ENCODE data around the gene TNFRSF1A. TPM values are rescaled to one million over a fixed set of nuclear protein-coding genes. Genes with fewer than 3 reads are reported as not detected.

TNFRSF1A gene
- polyA plus RNA-seq, 2 of the 4 experiments (the other 2 are of a cell fraction) = 416 to 460 TPM

DNA sequence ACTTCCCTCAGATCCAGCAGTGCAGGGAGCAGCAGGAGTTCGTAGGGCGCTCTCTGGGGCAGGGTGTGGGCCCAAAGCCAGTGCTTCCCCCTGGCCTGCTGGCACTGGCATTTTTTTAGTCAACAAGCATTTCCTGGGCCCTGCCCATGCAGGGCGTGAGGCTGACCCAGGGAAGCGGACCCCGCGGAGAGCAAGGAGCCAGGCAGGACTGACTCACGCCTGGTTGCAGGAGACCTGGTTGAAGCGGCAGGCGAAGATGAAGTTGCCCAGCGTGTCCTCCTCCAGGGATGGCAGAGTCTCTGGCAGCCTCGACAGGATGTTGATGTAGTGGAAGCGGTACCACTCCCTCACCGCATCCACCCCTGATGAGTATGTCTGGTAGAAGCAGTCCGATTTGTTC, 20.0 kb upstream of the TNFRSF1A start (continued):
- TF ChIP-seq JUNB (IDR thresholded peaks at IDR 0.05) (0 out of 2 replicates have a peak, but pooled peaks have one; percentile 19), HOXB13 (CRISPR knock-in tag; IDR thresholded peaks at IDR 0.05; ENCODE audit: low read depth) (peak; percentile 65), POLR2A (IDR thresholded peaks at IDR 0.05; ENCODE audit: low read length) (peak; percentile 27; the same call in 1 of the 2 replicates), FOXS1 (CRISPR knock-in tag; IDR thresholded peaks at IDR 0.05) (peak; percentile 85), ZNF302 (CRISPR knock-in tag; IDR thresholded peaks at IDR 0.05) (peak; percentile 80), CHD2 (IDR thresholded peaks at IDR 0.05; ENCODE audit: low read length, partially characterized antibody) (no peak), ZSCAN20 (CRISPR knock-in tag; IDR thresholded peaks at IDR 0.05) (peak; percentile 40; the same call in 1 of the 2 replicates), SMC3 (IDR thresholded peaks at IDR 0.05) (peak; percentile 34; the same call in 1 of the 3 replicates)
- TF ChIP-seq, protein P1, sequence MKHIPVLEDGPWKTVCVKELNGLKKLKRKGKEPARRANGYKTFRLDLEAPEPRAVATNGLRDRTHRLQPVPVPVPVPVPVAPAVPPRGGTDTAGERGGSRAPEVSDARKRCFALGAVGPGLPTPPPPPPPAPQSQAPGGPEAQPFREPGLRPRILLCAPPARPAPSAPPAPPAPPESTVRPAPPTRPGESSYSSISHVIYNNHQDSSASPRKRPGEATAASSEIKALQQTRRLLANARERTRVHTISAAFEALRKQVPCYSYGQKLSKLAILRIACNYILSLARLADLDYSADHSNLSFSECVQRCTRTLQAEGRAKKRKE (CRISPR knock-in tag; IDR thresholded peaks at IDR 0.05; ENCODE audit: low read depth) = peak; percentile 85; the same call in 1 of the 2 replicates
- TF ChIP-seq, protein P2, sequence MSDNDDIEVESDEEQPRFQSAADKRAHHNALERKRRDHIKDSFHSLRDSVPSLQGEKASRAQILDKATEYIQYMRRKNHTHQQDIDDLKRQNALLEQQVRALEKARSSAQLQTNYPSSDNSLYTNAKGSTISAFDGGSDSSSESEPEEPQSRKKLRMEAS (IDR thresholded peaks at IDR 0.05) = peak; percentile 92

DNA sequence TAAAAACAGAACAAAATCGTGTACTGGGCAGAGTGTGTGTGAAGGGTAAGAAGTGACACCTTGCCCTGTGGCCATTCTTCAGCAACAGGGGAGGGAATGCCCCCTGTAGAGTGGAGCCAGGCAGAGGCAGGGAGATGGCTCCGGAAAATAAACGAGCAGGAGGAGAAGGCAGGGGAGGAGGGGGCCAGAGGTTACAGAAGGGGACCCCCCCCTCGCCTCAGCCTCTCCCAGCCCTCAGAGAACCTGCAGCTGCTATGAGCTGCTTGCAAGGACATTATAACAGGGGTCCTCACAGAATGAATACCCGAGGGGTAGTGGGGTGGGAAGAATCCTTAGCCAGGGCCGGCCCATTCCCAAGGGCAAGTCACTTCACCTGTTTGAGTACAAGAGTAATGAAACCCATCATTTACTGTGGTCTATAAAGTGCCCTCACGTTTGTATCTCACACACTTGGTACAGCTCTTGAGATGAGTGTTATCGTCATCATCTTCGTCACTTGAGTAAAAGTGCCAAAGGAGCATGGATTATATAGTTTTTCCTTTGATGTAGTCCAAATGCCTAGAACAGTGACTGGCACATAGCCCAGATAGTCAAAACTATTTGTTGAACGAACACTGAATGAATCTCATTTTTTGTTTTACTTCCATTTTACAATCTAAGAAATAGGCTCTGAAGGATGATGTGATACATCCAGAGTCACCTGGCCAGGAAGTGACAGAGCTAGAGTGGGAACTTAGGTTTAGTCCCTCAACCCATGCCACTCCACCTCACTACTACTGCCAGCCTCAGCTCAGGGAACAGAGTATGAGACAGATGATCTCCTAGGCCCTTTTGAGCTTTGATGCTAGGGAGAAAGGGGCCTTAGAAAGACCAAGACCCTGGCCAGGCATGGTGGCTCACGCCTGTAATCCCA, 19.0 kb upstream of the TNFRSF1A start:
- Histone ChIP-seq H3K4me1 (peaks cover 42% of the 10 kb centered on the region), H3K4me3 (no peak overlapping the region), H3K27ac (peak overlapping the region; percentile 98), H3K4me2 (peak overlapping the region; percentile 75), H3K9me3 (no peaks in the 10 kb centered on the region)
- TF ChIP-seq EHF (CRISPR knock-in tag; IDR thresholded peaks at IDR 0.05) (0 out of 2 replicates have a peak, but pooled peaks have one; percentile 38), ESRRA (IDR thresholded peaks at IDR 0.05; ENCODE audit: borderline replicate concordance, low read length) (no peak), HOXB13 (CRISPR knock-in tag; IDR thresholded peaks at IDR 0.05; ENCODE audit: low read depth) (0 out of 2 replicates have a peak, but pooled peaks have one; percentile 35)
- ATAC-seq = no peak
- ChIA-PET CTCF (interaction anchor here (0.7 to 24.7 kb wide), 5 partner anchors 22 to 174 kb away, joined by 3 to 705 read pairs (median 5); partner anchors contain the start of genes GAPDH and TNFRSF1A), POLR2A (interaction anchor here (0.9 to 1.3 kb wide), 4 partner anchors 10 to 173 kb away, joined by 3 to 6 read pairs (median 4); partner anchors contain the start of gene GAPDH)
- no peak for DNase-seq (ENCODE audit: low read depth in 1 of 2, low spot score in 1 of 2)
- peak; percentile 23 for FAIRE-seq
- WGBS (ENCODE audit: missing lambda C conversion rate) = 74% methylated on average over 11 of the region's 11 CpGs

DNA sequence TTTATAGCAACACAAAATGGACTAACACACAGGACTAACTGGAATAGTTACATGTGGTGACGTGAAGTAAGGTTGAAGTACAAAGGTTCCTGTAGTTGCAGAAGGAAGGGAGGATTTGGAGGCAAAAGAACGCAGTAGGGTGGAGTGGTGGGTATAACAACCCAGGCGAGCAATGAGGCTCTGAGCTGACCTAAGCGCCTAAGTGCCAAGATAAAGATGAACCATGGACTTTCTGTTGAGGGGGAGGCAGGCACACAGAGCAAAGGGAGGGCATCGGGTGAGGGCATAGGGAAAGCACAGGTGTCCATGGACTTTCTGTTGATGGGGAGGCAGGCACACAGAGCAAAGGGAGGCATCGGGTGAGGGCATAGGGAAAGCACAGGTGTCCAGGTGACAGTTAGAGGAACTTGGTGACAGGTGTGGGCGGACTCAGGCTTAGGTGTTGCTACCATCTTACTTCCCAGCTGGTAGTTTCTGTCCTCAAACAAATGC, 18.2 kb upstream of the TNFRSF1A start:
- ChIA-PET POLR2A (interaction anchor here (1.3 kb wide), 1 partner anchor 24 kb away, joined by 5 read pairs; no protein-coding TSS in a partner anchor), CTCF (interaction anchor here (0.7 to 24.7 kb wide), 3 partner anchors 21 to 37 kb away, joined by 3 to 705 read pairs (median 6); partner anchors contain the start of gene TNFRSF1A)
- FAIRE-seq (no peak), ATAC-seq (no peak), DNase-seq (ENCODE audit: low read depth in 1 of 2, low spot score in 1 of 2) (no peak)
- Histone ChIP-seq H3K4me1 (peaks cover 41% of the 10 kb centered on the region), H3K4me3 (no peak overlapping the region), H3K9me3 (no peaks in the 10 kb centered on the region), H3K4me2 (peak overlapping the region; percentile 75; the same call in 2 of the 3 replicates), H3K27ac (peak overlapping the region; percentile 98; a peak in 5 of 6 replicates)
- no peak for TF ChIP-seq ZFP36 (IDR thresholded peaks at IDR 0.05; ENCODE audit: borderline replicate concordance, partially characterized antibody)
- no peak for TF ChIP-seq GATA3 (IDR thresholded peaks at IDR 0.05; ENCODE audit: borderline replicate concordance)
- TF ChIP-seq, protein P3, sequence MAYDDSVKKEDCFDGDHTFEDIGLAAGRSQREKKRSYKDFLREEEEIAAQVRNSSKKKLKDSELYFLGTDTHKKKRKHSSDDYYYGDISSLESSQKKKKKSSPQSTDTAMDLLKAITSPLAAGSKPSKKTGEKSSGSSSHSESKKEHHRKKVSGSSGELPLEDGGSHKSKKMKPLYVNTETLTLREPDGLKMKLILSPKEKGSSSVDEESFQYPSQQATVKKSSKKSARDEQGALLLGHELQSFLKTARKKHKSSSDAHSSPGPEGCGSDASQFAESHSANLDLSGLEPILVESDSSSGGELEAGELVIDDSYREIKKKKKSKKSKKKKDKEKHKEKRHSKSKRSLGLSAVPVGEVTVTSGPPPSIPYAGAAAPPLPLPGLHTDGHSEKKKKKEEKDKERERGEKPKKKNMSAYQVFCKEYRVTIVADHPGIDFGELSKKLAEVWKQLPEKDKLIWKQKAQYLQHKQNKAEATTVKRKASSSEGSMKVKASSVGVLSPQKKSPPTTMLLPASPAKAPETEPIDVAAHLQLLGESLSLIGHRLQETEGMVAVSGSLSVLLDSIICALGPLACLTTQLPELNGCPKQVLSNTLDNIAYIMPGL (CRISPR knock-in tag; IDR thresholded peaks at IDR 0.05; ENCODE audit: borderline replicate concordance) = no peak
- TF ChIP-seq BHLHE40 (IDR thresholded peaks at IDR 0.05; ENCODE audit: low read depth, low read length) = no peak
- TF ChIP-seq CBX2 (IDR thresholded peaks at IDR 0.05; ENCODE audit: borderline replicate concordance, low read depth) = no peak
- TF ChIP-seq HOXA7 (CRISPR knock-in tag; IDR thresholded peaks at IDR 0.05) = no peak
- TF ChIP-seq KDM5A (IDR thresholded peaks at IDR 0.05) = no peak
- TF ChIP-seq CEBPB (IDR thresholded peaks at IDR 0.05) = no peak
- TF ChIP-seq SMC3 (IDR thresholded peaks at IDR 0.05) = no peak
- TF ChIP-seq CBX8 (IDR thresholded peaks at IDR 0.05) = no peak
- TF ChIP-seq HDAC2 (IDR thresholded peaks at IDR 0.05) = no peak
- TF ChIP-seq, protein P4, sequence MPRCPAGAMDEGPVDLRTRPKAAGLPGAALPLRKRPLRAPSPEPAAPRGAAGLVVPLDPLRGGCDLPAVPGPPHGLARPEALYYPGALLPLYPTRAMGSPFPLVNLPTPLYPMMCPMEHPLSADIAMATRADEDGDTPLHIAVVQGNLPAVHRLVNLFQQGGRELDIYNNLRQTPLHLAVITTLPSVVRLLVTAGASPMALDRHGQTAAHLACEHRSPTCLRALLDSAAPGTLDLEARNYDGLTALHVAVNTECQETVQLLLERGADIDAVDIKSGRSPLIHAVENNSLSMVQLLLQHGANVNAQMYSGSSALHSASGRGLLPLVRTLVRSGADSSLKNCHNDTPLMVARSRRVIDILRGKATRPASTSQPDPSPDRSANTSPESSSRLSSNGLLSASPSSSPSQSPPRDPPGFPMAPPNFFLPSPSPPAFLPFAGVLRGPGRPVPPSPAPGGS (IDR thresholded peaks at IDR 0.05) = no peak
- no peak for TF ChIP-seq RARB (CRISPR knock-in tag; IDR thresholded peaks at IDR 0.05)
- no peak for TF ChIP-seq SREBF2 (IDR thresholded peaks at IDR 0.05)
- no peak for TF ChIP-seq ZSCAN20 (CRISPR knock-in tag; IDR thresholded peaks at IDR 0.05)
- no peak for TF ChIP-seq POLR2A (IDR thresholded peaks at IDR 0.05; ENCODE audit: low read length)
- TF ChIP-seq NPAS2 (CRISPR knock-in tag; IDR thresholded peaks at IDR 0.05; ENCODE audit: borderline replicate concordance) = no peak
- TF ChIP-seq RCOR1 (IDR thresholded peaks at IDR 0.05; ENCODE audit: low read depth, low read length) = no peak
- TF ChIP-seq EHMT2 (IDR thresholded peaks at IDR 0.05; ENCODE audit: low read depth) = no peak
- 79% methylated on average over 7 of the region's 7 CpGs for WGBS (ENCODE audit: missing lambda C conversion rate)
